Esophagus (tissue), 2 donors: ENCODE measurements around the gene LIPE. TPM values are rescaled to one million over a fixed set of nuclear protein-coding genes. Genes with fewer than 3 reads are reported as not detected.
"Not testable (repeated sequence)": the region's sequence is repeated elsewhere in the genome, so short reads cannot be mapped to it uniquely, and the experiment has no call there.

Source experiments
- H3K27ac ChIP-seq, 2 donors: one replicate each; pipeline ENCODE4 v1.5.1; 2013; ENCODE audit warnings: low read depth in 2 of 2, mild to moderate bottlenecking in 2 of 2, inconsistent platforms in 1 of 2, low read length in 1 of 2, moderate library complexity in 1 of 2
- H3K27me3 ChIP-seq, 2 donors: one replicate each; pipeline ENCODE4 v1.6.1; 2013; ENCODE audit warnings: low read length in 2 of 2, control low read depth in 1 of 2, mild to moderate bottlenecking in 1 of 2; ENCODE audit not compliant: insufficient read depth in 2 of 2, control insufficient read depth in 1 of 2
- H3K36me3 ChIP-seq, 2 donors: one replicate each; pipeline ENCODE4 v1.6.1; 2013; ENCODE audit warnings: low read length in 1 of 2; ENCODE audit not compliant: control insufficient read depth in 2 of 2, insufficient read depth in 2 of 2
- H3K4me1 ChIP-seq, 2 donors: one replicate each; pipeline ENCODE4 v1.6.1; 2013; ENCODE audit warnings: low read length in 1 of 2; ENCODE audit not compliant: control insufficient read depth in 2 of 2, insufficient read depth in 2 of 2
- H3K4me3 ChIP-seq, 2 donors: one replicate each; pipeline ENCODE4 v1.5.1; 2013; ENCODE audit warnings: low read length in 2 of 2, mild to moderate bottlenecking in 2 of 2, low read depth in 1 of 2, moderate library complexity in 1 of 2
- H3K9me3 ChIP-seq, 2 donors: one replicate each; pipeline ENCODE4 v1.6.1; 2013; ENCODE audit warnings: mild to moderate bottlenecking in 2 of 2, low read depth in 1 of 2, low read length in 1 of 2, moderate library complexity in 1 of 2; ENCODE audit not compliant: control insufficient read depth in 2 of 2, insufficient read depth in 1 of 2
- WGBS, 2 donors: extraction: QIAGEN DNeasy Blood & Tissue Kit; methylation state at CpG; one replicate each; pipeline ENCODE4 v1.1.7; 2013; 5-methylcytosine and 5-hydroxymethylcytosine counted together
- polyA plus RNA-seq, 2 donors: library from polyadenylated mRNA; stranded (reverse); fragments of 200-250 nt; gene quantifications; one replicate each; pipeline ENCODE4 v1.2.3, GENCODE V29; 2013
- donor health status: healthy with polysubstance abuse.
- donor health status: Bipolar disorder and iron deficiency.

LIPE gene
- polyA plus RNA-seq, 2 donors: 9.2 to 11.4 TPM

DNA sequence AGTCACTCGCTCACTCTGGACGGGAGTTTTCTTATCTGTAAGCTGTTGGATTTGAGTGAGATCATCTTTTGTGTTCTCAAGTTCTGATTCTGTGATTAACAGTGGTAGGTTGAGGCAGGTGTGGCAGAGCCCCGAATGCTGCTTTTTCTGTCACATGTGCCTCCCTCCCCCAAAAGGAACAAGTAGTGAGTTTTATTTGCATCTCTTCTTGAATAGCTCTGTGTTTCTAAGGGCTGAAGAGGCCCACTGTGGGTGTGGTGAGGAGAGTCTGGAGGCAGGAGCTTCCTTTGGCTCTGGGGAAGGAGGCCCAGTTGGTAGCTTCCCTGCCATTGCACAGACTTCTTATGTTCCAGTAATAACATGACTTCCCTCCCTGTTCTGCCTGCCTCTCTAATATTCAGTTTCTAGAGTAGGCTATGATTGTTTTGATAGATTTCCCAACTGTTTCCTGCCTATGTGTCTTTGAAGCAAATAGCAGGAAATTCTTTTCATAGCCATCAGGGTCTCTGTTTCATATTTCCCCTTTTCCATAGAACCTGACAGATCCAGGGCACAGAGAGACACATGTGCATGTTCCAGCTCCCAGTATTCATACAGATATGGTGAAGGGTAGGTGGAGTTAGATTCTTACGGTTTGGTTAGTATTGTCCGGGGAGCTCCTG, 39.5 kb upstream of the LIPE start:
- H3K36me3 ChIP-seq: no peaks in the 10 kb centered on the region
- H3K4me1 ChIP-seq: peaks cover 0 to 6% of the 10 kb centered on the region in 2 donors
- H3K27ac ChIP-seq: no peak overlapping the region
- H3K9me3 ChIP-seq: no peaks in the 10 kb centered on the region
- WGBS, 2 donors: 73% methylated on average over 5 of the region's 5 CpGs
- H3K27me3 ChIP-seq: no peaks in the 10 kb centered on the region
- no peak overlapping the region for H3K4me3 ChIP-seq

- Histone ChIP-seq H3K4me1 (peaks cover 0 to 6% of the 10 kb centered on the region in 2 donors), H3K27me3 (no peaks in the 10 kb centered on the region), H3K27ac (no peak overlapping the region), H3K36me3 (no peaks in the 10 kb centered on the region), H3K4me3 (no peak overlapping the region), H3K9me3 (no peaks in the 10 kb centered on the region)
- 80 to 84% methylated on average over 5 of the region's 5 CpGs for WGBS, 2 donors
These were observed 38.7 kb upstream of the LIPE start for GRCh38 chr19:42465827-42466280.

DNA sequence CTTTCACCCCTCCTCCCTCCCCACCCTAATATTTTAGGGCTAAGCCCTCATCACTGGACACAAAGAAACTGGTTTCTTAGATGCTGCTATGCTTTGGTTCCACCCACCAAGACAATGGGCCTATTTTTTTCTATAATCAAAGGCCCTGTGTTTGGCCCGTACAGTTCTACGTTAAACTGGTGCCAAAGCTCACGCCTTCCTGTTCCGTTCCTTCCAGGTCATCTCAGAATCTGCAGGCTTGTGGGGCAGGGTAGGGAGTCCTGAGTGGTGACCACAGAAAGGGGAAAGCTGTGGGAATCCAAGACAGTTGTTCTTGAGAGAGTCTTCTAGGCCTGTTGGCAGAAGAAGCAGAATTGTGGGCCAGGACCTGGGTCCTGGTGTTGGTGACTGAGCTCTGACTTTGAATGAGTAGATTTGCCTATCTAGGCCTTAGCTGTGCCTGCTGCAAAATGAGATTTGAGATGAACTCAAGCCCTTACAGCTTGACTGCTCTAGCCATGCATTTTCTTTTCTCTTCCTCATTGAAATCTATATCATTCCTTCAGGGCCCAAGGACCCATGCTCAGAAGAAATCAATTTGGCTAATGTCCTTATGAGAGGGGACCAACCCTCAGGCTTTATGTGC, 34.6 kb upstream of the LIPE start:
- H3K27ac ChIP-seq: peak overlapping the region; percentile 45 to 80
- H3K27me3 ChIP-seq: no peaks in the 10 kb centered on the region
- H3K4me3 ChIP-seq: no peak overlapping the region
- no peaks in the 10 kb centered on the region for H3K36me3 ChIP-seq
- 54 to 71% methylated on average over 4 of the region's 4 CpGs for WGBS, 2 donors
- no peaks in the 10 kb centered on the region for H3K9me3 ChIP-seq
- H3K4me1 ChIP-seq: peaks cover 0 to 6% of the 10 kb centered on the region in 2 donors

GRCh38 chr19:42461231-42461630, 34.0 kb upstream of the LIPE start:
- not testable (repeated sequence) for H3K4me1 ChIP-seq, H3K27me3 ChIP-seq, H3K36me3 ChIP-seq, H3K4me3 ChIP-seq, H3K9me3 ChIP-seq
- peak overlapping the region in 1 of 2 donors; percentile 44 for H3K27ac ChIP-seq
- 77 to 81% methylated on average over 8 of the region's 8 CpGs for WGBS, 2 donors

DNA sequence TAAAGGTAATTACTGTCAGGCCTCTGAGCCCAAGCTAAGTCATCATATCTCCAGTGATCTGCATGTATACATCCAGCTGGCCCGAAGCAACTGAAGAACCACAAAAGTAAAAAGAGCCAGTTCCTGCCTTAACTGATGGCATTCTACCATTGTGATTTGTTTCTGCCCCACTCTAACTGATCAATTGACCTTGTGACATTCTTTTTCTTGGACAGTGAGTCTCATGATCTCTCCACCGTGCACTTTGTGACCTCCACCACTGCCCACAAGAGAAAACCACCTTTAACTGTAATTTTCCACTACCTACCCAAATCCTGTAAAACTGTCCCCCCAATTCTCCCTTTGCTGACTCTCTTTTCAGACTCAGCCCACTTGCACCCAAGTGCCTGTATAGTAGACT, 32.7 kb upstream of the LIPE start:
- WGBS, 2 donors: 76 to 86% methylated on average over 2 of the region's 2 CpGs
- Histone ChIP-seq H3K36me3 (no peaks in the 10 kb centered on the region), H3K27ac (no peak overlapping the region), H3K27me3 (no peaks in the 10 kb centered on the region), H3K4me3 (no peak overlapping the region), H3K9me3 (no peaks in the 10 kb centered on the region), H3K4me1 (peaks cover 0 to 11% of the 10 kb centered on the region in 2 donors)

GRCh38 chr19:42455621-42456081, 28.5 kb upstream of the LIPE start:
- no peak overlapping the region for H3K4me3 ChIP-seq
- H3K36me3 ChIP-seq: no peaks in the 10 kb centered on the region
- peaks cover 0 to 5% of the 10 kb centered on the region in 2 donors for H3K4me1 ChIP-seq
- H3K9me3 ChIP-seq: no peaks in the 10 kb centered on the region
- 39 to 55% methylated on average over 1 of the region's 1 CpG for WGBS, 2 donors
- no peak overlapping the region for H3K27ac ChIP-seq
- no peaks in the 10 kb centered on the region for H3K27me3 ChIP-seq

GRCh38 chr19:42455086-42455485, 27.9 kb upstream of the LIPE start:
- Histone ChIP-seq H3K9me3 (no peaks in the 10 kb centered on the region), H3K27ac (peak overlapping the region in 1 of 2 donors; percentile 45), H3K4me1 (peaks cover 0 to 5% of the 10 kb centered on the region in 2 donors), H3K4me3 (no peak overlapping the region), H3K27me3 (no peaks in the 10 kb centered on the region), H3K36me3 (no peaks in the 10 kb centered on the region)
- WGBS, 2 donors: 77 to 83% methylated on average over 2 of the region's 2 CpGs

GRCh38 chr19:42452590-42452989, 25.4 kb upstream of the LIPE start:
- Histone ChIP-seq H3K9me3 (no peaks in the 10 kb centered on the region), H3K4me3 (no peak overlapping the region), H3K27ac (no peak overlapping the region), H3K4me1 (peaks cover 0 to 5% of the 10 kb centered on the region in 2 donors), H3K36me3 (no peaks in the 10 kb centered on the region), H3K27me3 (no peaks in the 10 kb centered on the region)
- 63 to 70% methylated on average over 4 of the region's 4 CpGs for WGBS, 2 donors

GRCh38 chr19:42450314-42450934, 23.2 kb upstream of the LIPE start:
- Histone ChIP-seq H3K4me3 (no peak overlapping the region), H3K9me3 (no peaks in the 10 kb centered on the region), H3K36me3 (no peaks in the 10 kb centered on the region), H3K27ac (peak overlapping the region; percentile 20 to 42), H3K27me3 (no peaks in the 10 kb centered on the region), H3K4me1 (no peaks in the 10 kb centered on the region)
- WGBS, 2 donors: 1 to 2% methylated on average over 3 of the region's 3 CpGs
